GM13977 (cell line): ENCODE results near the gene SLC22A25.
"Not testable (repeated sequence)": the region's sequence is repeated elsewhere in the genome, so short reads cannot be mapped to it uniquely, and the experiment has no call there.

Source experiments
- DNase-seq: peaks from one replicate; pipeline ENCODE4 v3.0.0; 2012; ENCODE audit warnings: low spot score
- CTCF ChIP-seq: IDR thresholded peaks from 2 replicates; pipeline ENCODE4 v1.5.1; 2012; ENCODE audit warnings: mild to moderate bottlenecking, control low read depth; ENCODE audit not compliant: insufficient read depth; ENCODE audit errors: extremely low read depth, missing control alignments
- in situ Hi-C: fragments of 300-500 bp; cut with MboI; formaldehyde crosslinking; loops from one replicate; pipeline ENCODE4 v1.12.0; 2022; ENCODE audit warnings: low sequenced_read_pairs, low pct_unique_long_range_greater_than_20kb, mixed read lengths, inconsistent platforms; ENCODE audit not compliant: unreplicated experiment

Gene SLC22A25

GRCh38 chr11:63237413-63237812 is 6.0 kb downstream of the SLC22A25 start:
- TF ChIP-seq CTCF, result no peak
- in situ Hi-C loops, result no loop called here

GRCh38 chr11:63235471-63236461 is 7.6 kb downstream of the SLC22A25 start:
- in situ Hi-C loops, DNase-seq: not testable (repeated sequence)

More at GRCh38 chr11:63237413-63237812, 6.0 kb downstream of the SLC22A25 start:
- no peak for DNase-seq

GRCh38 chr11:63229815-63230214 is 13.6 kb downstream of the SLC22A25 start:
- in situ Hi-C loops, result no loop called here
- DNase-seq, result no peak
- no peak for TF ChIP-seq CTCF

GRCh38 chr11:63227521-63228107 is 15.8 kb downstream of the SLC22A25 start:
- no peak for DNase-seq
- TF ChIP-seq CTCF, result no peak
- in situ Hi-C loops, result no loop called here

- in situ Hi-C loops, result no loop called here
- no peak for TF ChIP-seq CTCF
- DNase-seq, result no peak
Measured at GRCh38 chr11:63226488-63227114, 16.8 kb downstream of the SLC22A25 start.

GRCh38 chr11:63214093-63214492 is 29.3 kb downstream of the SLC22A25 start:
- in situ Hi-C loops, result loop anchor here (25.0 kb wide), 1 partner anchor 177 kb away; no protein-coding TSS in a partner anchor
- DNase-seq, result no peak
- no peak for TF ChIP-seq CTCF

- TF ChIP-seq CTCF, result peak; percentile 44
- in situ Hi-C loops, result loop anchor here (25.0 kb wide), 1 partner anchor 175 kb away; no protein-coding TSS in a partner anchor
- peak; percentile 12 for DNase-seq
Measured at GRCh38 chr11:63212742-63213141, 30.7 kb downstream of the SLC22A25 start.
